ENCODE results near the gene TOMM5. TPM values are rescaled to one million over a fixed set of nuclear protein-coding genes. Genes with fewer than 3 reads are reported as not detected.

Gene TOMM5
- total and polyA plus RNA-seq, 8 donors: 22.8 to 59.2 (median 38.0) TPM

DNA sequence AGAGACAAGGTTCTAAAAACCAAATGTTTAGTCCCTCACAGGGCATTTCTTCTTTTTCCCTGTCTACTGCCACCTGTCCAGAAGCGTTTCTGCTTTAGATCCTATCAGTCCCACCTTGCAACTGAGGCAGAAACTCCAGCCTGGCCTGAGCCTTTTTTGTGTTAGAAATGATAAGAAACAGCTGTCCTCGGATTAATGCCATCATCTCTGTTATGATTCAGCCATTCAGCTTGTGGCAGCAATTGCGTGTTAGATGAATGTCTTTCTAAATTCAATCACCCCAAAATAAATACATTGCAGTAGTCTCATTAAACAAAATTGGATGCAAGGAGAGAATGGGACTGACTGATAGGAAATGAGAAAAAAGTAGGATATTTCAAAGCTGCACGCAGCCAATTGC lies 30.1 kb upstream of the TOMM5 start:
- ATAC-seq (no peak), FAIRE-seq (no peak)
- intact Hi-C loops (cut with DNase I): no loop called here

DNA sequence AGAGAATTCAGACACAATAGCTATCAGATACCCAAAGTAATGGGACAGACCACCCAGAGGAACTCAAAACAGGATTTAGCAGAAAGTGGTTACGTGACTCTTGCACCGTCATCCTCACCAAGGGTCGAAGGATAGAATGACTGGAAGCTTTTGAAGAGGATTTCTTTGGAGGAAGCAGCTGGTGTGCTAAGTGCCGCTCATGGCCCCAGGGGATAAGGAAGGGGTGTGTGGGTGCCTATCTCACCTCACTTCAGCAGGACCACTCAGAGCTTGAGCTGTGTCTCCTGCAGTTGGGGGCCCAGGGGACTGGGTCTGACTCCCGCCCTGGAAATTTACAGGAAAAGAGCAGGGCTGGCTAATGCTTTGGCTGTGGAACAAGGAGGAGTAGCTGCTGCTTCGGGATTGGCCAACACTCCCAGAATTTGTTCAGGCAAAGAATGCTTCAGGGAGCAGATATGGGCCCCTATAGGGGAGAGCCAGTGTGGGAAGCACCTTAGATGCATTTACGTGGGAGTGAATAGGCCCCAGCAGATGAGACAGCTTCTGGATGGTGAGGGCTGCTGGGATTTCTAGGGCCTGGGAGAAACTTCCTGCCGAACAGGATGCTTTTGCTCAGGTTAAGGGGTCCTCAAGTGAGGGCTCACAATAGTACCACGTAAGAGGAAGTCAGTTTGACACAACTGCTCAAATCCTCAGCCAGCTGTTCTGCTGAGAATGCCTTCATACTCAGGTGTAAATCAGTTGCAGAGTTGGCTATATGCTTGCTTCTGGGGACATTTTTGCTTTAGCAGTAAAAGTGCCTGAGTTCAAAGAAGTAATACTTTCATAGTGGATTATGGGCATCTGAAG lies 29.1 kb upstream of the TOMM5 start:
- H3K36me3 ChIP-seq: no peaks in the 10 kb centered on the region
- FAIRE-seq: no peak
- no peak for ATAC-seq
- 66 to 74% methylated on average over 9 of the region's 9 CpGs for WGBS, 2 donors
- no peak overlapping the region for H3K4me3 ChIP-seq
- no peak for DNase-seq
- no peaks in the 10 kb centered on the region for H3K9me3 ChIP-seq
- H3K4me1 ChIP-seq: no peaks in the 10 kb centered on the region
- intact Hi-C loops (cut with DNase I): no loop called here
- no peak overlapping the region for H3K27ac ChIP-seq
- H3K27me3 ChIP-seq: no peaks in the 10 kb centered on the region
- TF ChIP-seq, protein P1, sequence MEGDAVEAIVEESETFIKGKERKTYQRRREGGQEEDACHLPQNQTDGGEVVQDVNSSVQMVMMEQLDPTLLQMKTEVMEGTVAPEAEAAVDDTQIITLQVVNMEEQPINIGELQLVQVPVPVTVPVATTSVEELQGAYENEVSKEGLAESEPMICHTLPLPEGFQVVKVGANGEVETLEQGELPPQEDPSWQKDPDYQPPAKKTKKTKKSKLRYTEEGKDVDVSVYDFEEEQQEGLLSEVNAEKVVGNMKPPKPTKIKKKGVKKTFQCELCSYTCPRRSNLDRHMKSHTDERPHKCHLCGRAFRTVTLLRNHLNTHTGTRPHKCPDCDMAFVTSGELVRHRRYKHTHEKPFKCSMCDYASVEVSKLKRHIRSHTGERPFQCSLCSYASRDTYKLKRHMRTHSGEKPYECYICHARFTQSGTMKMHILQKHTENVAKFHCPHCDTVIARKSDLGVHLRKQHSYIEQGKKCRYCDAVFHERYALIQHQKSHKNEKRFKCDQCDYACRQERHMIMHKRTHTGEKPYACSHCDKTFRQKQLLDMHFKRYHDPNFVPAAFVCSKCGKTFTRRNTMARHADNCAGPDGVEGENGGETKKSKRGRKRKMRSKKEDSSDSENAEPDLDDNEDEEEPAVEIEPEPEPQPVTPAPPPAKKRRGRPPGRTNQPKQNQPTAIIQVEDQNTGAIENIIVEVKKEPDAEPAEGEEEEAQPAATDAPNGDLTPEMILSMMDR (IDR thresholded peaks at IDR 0.05): no peak

More for the DNA sequence above, 30.1 kb upstream of the TOMM5 start:
- 82 to 84% methylated on average over 4 of the region's 4 CpGs for WGBS, 2 donors
- Histone ChIP-seq H3K27me3 (no peaks in the 10 kb centered on the region), H3K4me3 (no peak overlapping the region), H3K36me3 (no peaks in the 10 kb centered on the region), H3K4me1 (no peaks in the 10 kb centered on the region), H3K9me3 (no peaks in the 10 kb centered on the region), H3K27ac (no peak overlapping the region)
- TF ChIP-seq, protein P1 (IDR thresholded peaks at IDR 0.05): no peak
- DNase-seq: no peak

DNA sequence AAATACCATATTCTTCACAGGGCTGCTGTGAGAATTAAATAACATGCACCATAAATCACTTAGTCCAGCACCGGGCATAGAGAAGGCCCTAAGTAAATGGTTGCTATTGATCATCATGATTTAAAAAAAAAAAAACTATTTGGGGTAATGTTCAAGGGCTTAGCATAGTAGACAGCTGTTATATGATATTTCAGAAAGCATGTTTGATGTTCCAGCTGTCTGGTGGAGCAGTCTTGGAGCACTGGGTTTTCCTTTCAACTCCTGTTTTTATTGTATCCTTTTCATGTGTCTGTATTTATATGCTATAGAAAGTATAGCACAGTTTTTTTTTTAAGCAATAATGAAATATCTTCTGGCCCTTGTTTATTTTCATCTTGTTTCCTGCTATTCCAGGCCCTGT lies 28.0 kb upstream of the TOMM5 start:
- WGBS, 2 donors: 78 to 94% methylated on average over 1 of the region's 1 CpG
- H3K9me3 ChIP-seq: no peaks in the 10 kb centered on the region
- intact Hi-C loops (cut with DNase I): no loop called here
- H3K36me3 ChIP-seq: no peaks in the 10 kb centered on the region
- FAIRE-seq (no peak), ATAC-seq (no peak), DNase-seq (no peak)
- no peak overlapping the region for H3K4me3 ChIP-seq
- TF ChIP-seq, protein P1 (IDR thresholded peaks at IDR 0.05): no peak
- no peaks in the 10 kb centered on the region for H3K27me3 ChIP-seq
- H3K4me1 ChIP-seq: no peaks in the 10 kb centered on the region
- no peak overlapping the region for H3K27ac ChIP-seq

DNA sequence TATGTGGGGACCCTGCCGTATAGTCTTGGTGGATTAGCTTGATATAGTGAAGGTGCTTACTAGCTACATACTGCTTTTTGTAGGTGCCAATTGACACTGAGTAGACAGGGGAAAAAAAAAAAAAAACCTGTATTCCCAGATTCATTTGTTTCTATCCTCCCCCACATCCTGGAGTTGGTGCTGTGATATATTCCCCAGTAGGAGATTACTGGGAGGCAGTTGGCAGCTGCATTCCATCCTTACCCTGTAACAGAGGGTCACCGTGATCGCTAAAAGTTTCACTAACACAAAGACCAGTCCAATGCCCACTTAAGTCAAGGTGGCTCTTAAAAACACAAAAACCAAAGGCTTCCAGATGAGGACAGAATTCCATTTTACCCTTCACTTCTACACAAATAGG lies 27.4 kb upstream of the TOMM5 start:
- intact Hi-C loops (cut with DNase I): no loop called here
- WGBS, 2 donors: 89 to 96% methylated on average over 3 of the region's 3 CpGs

More for the DNA sequence above, 27.4 kb upstream of the TOMM5 start:
- no peak overlapping the region for H3K27ac ChIP-seq
- TF ChIP-seq, protein P1 (IDR thresholded peaks at IDR 0.05): no peak
- no peak for DNase-seq
- H3K27me3 ChIP-seq: no peaks in the 10 kb centered on the region
- H3K36me3 ChIP-seq: no peaks in the 10 kb centered on the region
- no peak overlapping the region for H3K4me3 ChIP-seq
- H3K4me1 ChIP-seq: no peaks in the 10 kb centered on the region
- no peak for FAIRE-seq
- no peak for ATAC-seq
- H3K9me3 ChIP-seq: no peaks in the 10 kb centered on the region
